PC-3 (cell line): ENCODE results near the gene ATXN7L3B. TPM values are rescaled to one million over a fixed set of nuclear protein-coding genes. Genes with fewer than 3 reads are reported as not detected.
A peak's percentile ranks its signal among the peaks of the same experiment; 100 is the strongest.

ENCODE experiments used
- ATAC-seq: fragments of 200-7000 bp; cut with Tn5 transposase; 2 replicates; pipeline ENCODE4 v1.9.1; 2020; ENCODE audit warnings: mild to moderate bottlenecking, moderate library complexity
- Bru-seq: library from RNA; stranded (reverse); fragments of 400-500 nt; gene quantifications from one replicate; lab custom pipeline; 2021; lab: Mats Ljungman, UMichigan
- BruChase-seq, 2 experiments: library from RNA; stranded (reverse); fragments of 400-500 nt; gene quantifications; one replicate each; lab custom pipeline; 2021; lab: Mats Ljungman, UMichigan
- BruUV-seq: library from RNA; stranded (reverse); fragments of 400-500 nt; replicated peaks from 2 replicates; lab custom pipeline; 2021; lab: Mats Ljungman, UMichigan
- CTCF ChIA-PET: fragments of 300-600 bp; sonication (Branson Sonifier 250); formaldehyde crosslinking; loops from one replicate; lab custom pipeline; 2022; ENCODE audit warnings: antibody characterized with exemption; lab: Charles Lee
- POLR2A ChIA-PET: fragments of 300-600 bp; sonication (Branson Sonifier 250); formaldehyde crosslinking; loops from one replicate; lab custom pipeline; 2022; ENCODE audit warnings: antibody characterized with exemption; ENCODE audit not compliant: unreplicated experiment; lab: Charles Lee
- DNase-seq: peaks from one replicate; pipeline ENCODE4 v3.0.0-alpha.2; 2015
- H2AFZ ChIP-seq: fragments of 300-600 bp; sonication (generic); 2 replicates; pipeline ENCODE4 v1.6.0; 2016; ENCODE audit warnings: antibody characterized with exemption, low read length
- H3F3A ChIP-seq: fragments of 300-600 bp; sonication (generic); one replicate; pipeline ENCODE4 v1.6.0; 2017; ENCODE audit warnings: antibody characterized with exemption, low read length, control low read depth, mild to moderate bottlenecking; ENCODE audit not compliant: unreplicated experiment
- H3K27ac ChIP-seq: fragments of 300-600 bp; sonication (generic); 2 replicates; pipeline ENCODE4 v1.5.1; 2016; ENCODE audit warnings: mild to moderate bottlenecking, low read length
- H3K27me3 ChIP-seq: fragments of 300-600 bp; sonication (generic); 2 replicates; pipeline ENCODE4 v1.6.1; 2016; ENCODE audit warnings: low read length, mixed read lengths
- H3K36me3 ChIP-seq: fragments of 300-600 bp; sonication (generic); 2 replicates; pipeline ENCODE4 v1.6.1; 2016; ENCODE audit warnings: low read depth, mixed run types, low read length, mixed read lengths
- H3K4me1 ChIP-seq: fragments of 300-600 bp; sonication (generic); 2 replicates; pipeline ENCODE4 v1.5.1; 2016; ENCODE audit warnings: low read length; ENCODE audit not compliant: insufficient read depth
- H3K4me2 ChIP-seq: fragments of 300-600 bp; sonication (generic); 2 replicates; pipeline ENCODE4 v1.6.0; 2016; ENCODE audit warnings: low read length
- H3K4me3 ChIP-seq: fragments of 300-600 bp; sonication (generic); 2 replicates; pipeline ENCODE4 v1.5.1; 2016; ENCODE audit warnings: mild to moderate bottlenecking, low read length, mixed read lengths
- H3K79me2 ChIP-seq: fragments of 300-600 bp; sonication (generic); 2 replicates; pipeline ENCODE4 v1.6.1; 2017; ENCODE audit warnings: low read length, mixed read lengths
- H3K9ac ChIP-seq: fragments of 300-600 bp; sonication (generic); 2 replicates; pipeline ENCODE4 v1.6.0; 2016; ENCODE audit warnings: mild to moderate bottlenecking, low read length
- H3K9me2 ChIP-seq: fragments of 300-600 bp; sonication (generic); replicated peaks from 2 replicates; pipeline ENCODE4 v1.6.1; 2016; ENCODE audit warnings: mixed run types, low read length, mixed read lengths
- H3K9me3 ChIP-seq: fragments of 300-600 bp; sonication (generic); 2 replicates; pipeline ENCODE4 v1.6.1; 2016; ENCODE audit warnings: low read length, mixed read lengths
- H4K20me1 ChIP-seq: fragments of 300-600 bp; sonication (generic); 2 replicates; pipeline ENCODE4 v1.6.1; 2016; ENCODE audit warnings: low read length, mixed read lengths
- CTCF ChIP-seq: fragments of 300-600 bp; sonication (generic); conservative IDR thresholded peaks from 2 replicates; pipeline ENCODE4 v1.5.1; 2017; ENCODE audit warnings: antibody characterized with exemption, low read depth, mild to moderate bottlenecking, low read length
- EZH2 ChIP-seq: fragments of 300-600 bp; sonication (generic); IDR thresholded peaks from one replicate; pipeline ENCODE4 v1.6.1; 2017; ENCODE audit warnings: antibody characterized with exemption, mild to moderate bottlenecking, low read length; ENCODE audit not compliant: unreplicated experiment
- EZH2phosphoT487 ChIP-seq: fragments of 300-600 bp; sonication (generic); IDR thresholded peaks from 2 replicates; pipeline ENCODE4 v1.6.1; 2018; ENCODE audit warnings: mild to moderate bottlenecking, antibody characterized with exemption, low read length, borderline replicate concordance
- intact Hi-C: fragments of 100-400 bp; cut with micrococcal nuclease; formaldehyde crosslinking; loops from 2 replicates; pipeline ENCODE4 v1.9.0; 2023
- long read RNA-seq: library from polyadenylated mRNA; unstranded; transcript quantifications from one replicate; pipeline ENCODE4 v2.0.0, GENCODE V29; 2021; ENCODE audit not compliant: unreplicated experiment
- total RNA-seq: library from RNA; depleted of rRNA; stranded (reverse); fragments of >200 nt; gene quantifications from 2 replicates; pipeline ENCODE4 v1.2.3, GENCODE V29; 2014; rRNA removed

Gene ATXN7L3B
- 23.7 and 25.5 TPM in 2 replicates for total RNA-seq
- Bru-seq, nascent RNA, result percentile 96 among the genes with signal in this experiment
- BruChase-seq, experiment 1, labeled RNA remaining after a 6-hour chase, result percentile 99 among the genes with signal in this experiment
- BruChase-seq, experiment 2, labeled RNA remaining after a 2-hour chase, result percentile 99 among the genes with signal in this experiment
- long read RNA-seq, full-length matches to known transcripts, result 295 of 296 reads
- long read RNA-seq, partial matches to known transcripts, result 0 of 296 reads
- long read RNA-seq, other reads (novel, unspliced or antisense), result 1 of 296 reads

DNA sequence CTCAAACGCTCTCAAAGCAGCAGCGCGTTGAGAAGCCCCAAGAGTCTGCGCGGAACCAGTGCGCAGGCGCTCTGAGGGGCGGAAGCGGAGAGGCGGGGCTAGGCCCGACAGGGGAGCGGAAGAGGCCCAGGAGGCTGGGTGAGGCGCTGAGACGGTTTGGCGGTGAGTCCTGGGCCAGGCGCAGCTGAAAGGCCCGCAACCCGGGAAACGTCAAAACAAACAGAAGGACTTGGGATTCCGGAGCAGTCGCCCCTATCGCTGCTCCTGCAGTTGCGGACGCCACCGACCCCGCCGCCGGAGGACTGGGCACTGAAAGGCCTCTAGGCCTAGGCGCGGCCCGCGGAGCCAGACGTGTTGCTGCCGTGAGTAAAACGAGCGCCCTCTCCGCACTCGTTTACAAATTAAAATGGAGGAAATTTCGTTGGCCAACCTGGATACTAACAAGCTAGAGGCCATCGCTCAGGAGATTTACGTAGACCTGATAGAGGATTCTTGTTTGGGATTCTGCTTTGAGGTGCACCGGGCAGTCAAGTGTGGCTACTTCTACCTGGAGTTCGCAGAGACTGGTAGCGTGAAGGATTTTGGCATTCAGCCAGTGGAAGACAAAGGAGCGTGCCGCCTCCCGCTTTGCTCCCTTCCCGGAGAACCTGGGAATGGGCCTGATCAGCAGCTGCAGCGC, at the start of gene ATXN7L3B:
Gene ATXN7L3B (plus strand): TSS at position 129 of the 679 bp plus-strand sequence. CDS start 278 bp downstream, at position 407.
- Histone ChIP-seq H3K79me2 (peaks cover 50% of the 10 kb centered on the region), H3K4me3 (peak within 1 kb of the TSS; percentile 94), H3K4me1 (peaks cover 29% of the 10 kb centered on the region), H2AFZ (peak within 1 kb of the TSS; percentile 88), H3K36me3 (peaks cover 27% of the 10 kb centered on the region), H4K20me1 (peaks cover 38% of the 10 kb centered on the region), H3K9me2 (no peaks in the 10 kb centered on the region), H3K4me2 (peak within 1 kb of the TSS; percentile 95), H3K9ac (peak within 1 kb of the TSS; percentile 99), H3K9me3 (no peaks in the 10 kb centered on the region), H3F3A (peaks cover 3% of the 10 kb centered on the region), H3K27me3 (no peaks in the 10 kb centered on the region), H3K27ac (peak within 1 kb of the TSS; percentile 85)
- BruUV-seq, result TSS peak; percentile 66
- ChIA-PET CTCF (interaction anchor here (0.8 kb wide), 1 partner anchor 109 kb away, joined by 3 read pairs; no protein-coding TSS in a partner anchor), POLR2A (interaction anchor here (0.6 kb wide), 1 partner anchor 853 kb away, joined by 4 read pairs; the partner anchor contains the start of gene GLIPR1L2)
- ATAC-seq (peak; percentile 94), DNase-seq (peak; percentile 97)
- intact Hi-C loops, result loop anchor here (1.0 to 10.0 kb wide), 6 partner anchors 109 to 513 kb away; no protein-coding TSS in a partner anchor
- TF ChIP-seq EZH2phosphoT487 (no peak), EZH2 (no peak), CTCF (no peak)

GRCh38 chr12:74488134-74488533, 49.5 kb upstream of the ATXN7L3B start:
- no peaks in the 10 kb centered on the region for H3K9me2 ChIP-seq
- no TSS peak for BruUV-seq

More at GRCh38 chr12:74488134-74488533, 49.5 kb upstream of the ATXN7L3B start:
- no peaks in the 10 kb centered on the region for H4K20me1 ChIP-seq
- no peak for TF ChIP-seq EZH2phosphoT487
- TF ChIP-seq CTCF, result no peak
- no peak for TF ChIP-seq EZH2
- no peak overlapping the region for H3K27ac ChIP-seq
- no peak overlapping the region for H3K9ac ChIP-seq
- no peak overlapping the region for H3K4me3 ChIP-seq
- H3K27me3 ChIP-seq, result no peaks in the 10 kb centered on the region
- no peak overlapping the region for H2AFZ ChIP-seq
- no peaks in the 10 kb centered on the region for H3K9me3 ChIP-seq
- CTCF ChIA-PET, result no interaction called here
- DNase-seq (no peak), ATAC-seq (no peak)
- H3K79me2 ChIP-seq, result no peaks in the 10 kb centered on the region
- no peaks in the 10 kb centered on the region for H3K36me3 ChIP-seq
- intact Hi-C loops, result no loop called here
- H3K4me1 ChIP-seq, result no peaks in the 10 kb centered on the region
- no peaks in the 10 kb centered on the region for H3F3A ChIP-seq
- POLR2A ChIA-PET, result no interaction called here
- H3K4me2 ChIP-seq, result no peak overlapping the region
